Measurements from ENCODE around the gene TFCP2.

DNA sequence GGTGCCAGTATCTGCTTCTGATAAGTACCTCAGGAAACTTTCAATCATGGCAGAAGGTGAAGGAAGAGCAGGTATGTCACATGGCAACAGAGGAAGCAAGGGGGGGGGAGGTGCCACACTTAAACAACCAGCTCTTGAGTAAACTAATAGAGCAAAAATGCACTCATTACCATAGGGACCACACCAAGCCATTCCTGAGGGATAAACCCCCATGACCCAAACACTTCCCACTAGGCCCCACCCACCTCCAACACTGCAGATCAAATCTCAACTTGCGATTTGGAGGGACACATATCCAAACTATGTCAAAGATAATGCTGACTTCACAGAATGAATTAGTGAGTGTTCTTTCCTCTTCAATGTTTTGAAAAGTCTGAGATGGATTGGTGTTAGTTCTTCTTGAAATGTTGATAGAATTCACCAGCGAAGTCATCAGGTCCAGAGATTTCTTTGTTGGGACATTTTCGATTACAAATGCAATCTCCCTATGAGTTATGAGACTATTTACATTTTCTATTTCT is 16.6 kb downstream of the TFCP2 start:
- TF ChIP-seq EZH2 (IDR thresholded peaks at IDR 0.05; ENCODE audit: insufficient read depth, poor library complexity, severe bottlenecking) (no peak), EZH2phosphoT487 (IDR thresholded peaks at IDR 0.05; ENCODE audit: insufficient read depth, low read depth) (no peak)
